GM12878 (cell line): ENCODE data around the gene MXRA8. TPM values are rescaled to one million over a fixed set of nuclear protein-coding genes. Genes with fewer than 3 reads are reported as not detected.

ENCODE experiments used
- BACH1 ChIP-seq: fragments of 450-650 bp; IDR thresholded peaks from 2 replicates; pipeline ENCODE4 v1.6.1; 2017; ENCODE audit warnings: mild to moderate bottlenecking, borderline replicate concordance
- BMI1 ChIP-seq: fragments of 450-650 bp; IDR thresholded peaks from 2 replicates; pipeline ENCODE4 v1.6.1; 2016; ENCODE audit warnings: mild to moderate bottlenecking, moderate library complexity, borderline replicate concordance
- CREB1 ChIP-seq: IDR thresholded peaks from 2 replicates; pipeline ENCODE4 v1.6.1; 2012; ENCODE audit warnings: low read depth, mild to moderate bottlenecking, inconsistent platforms
- DPF2 ChIP-seq: fragments of 450-650 bp; IDR thresholded peaks from 2 replicates; pipeline ENCODE4 v1.6.1; 2017; ENCODE audit warnings: mild to moderate bottlenecking
- EP300 ChIP-seq, 2 experiments: fragments of 150-350 bp in 1 of 2; IDR thresholded peaks; 2 replicates each; pipeline ENCODE4 v1.6.1; 2011 to 2012; ENCODE audit warnings: low read depth in 2 of 2, low read length in 2 of 2, borderline replicate concordance in 1 of 2, improper control_type of control experiment in 1 of 2, inconsistent platforms in 1 of 2; ENCODE audit not compliant: control insufficient read depth in 1 of 2
- GABPA ChIP-seq: IDR thresholded peaks from 2 replicates; pipeline ENCODE4 v1.6.1; 2014; ENCODE audit warnings: antibody characterized with exemption, low read depth, mild to moderate bottlenecking, inconsistent platforms
- IRF5 ChIP-seq: fragments of 450-650 bp; IDR thresholded peaks from 2 replicates; pipeline ENCODE4 v1.6.1; 2017; ENCODE audit warnings: borderline replicate concordance
- KAT2A ChIP-seq: conservative IDR thresholded peaks from 2 replicates; pipeline ENCODE4 v1.6.1; 2011; ENCODE audit warnings: low read depth, low read length; ENCODE audit not compliant: control insufficient read depth
- NRF1 ChIP-seq: conservative IDR thresholded peaks from 2 replicates; pipeline ENCODE4 v1.6.1; 2011; ENCODE audit warnings: mild to moderate bottlenecking, low read depth, low read length, improper control_type of control experiment
- RAD51 ChIP-seq: fragments of 450-650 bp; IDR thresholded peaks from 2 replicates; pipeline ENCODE4 v1.6.1; 2016; ENCODE audit warnings: moderate library complexity, mild to moderate bottlenecking, inconsistent platforms
- SMC3 ChIP-seq: IDR thresholded peaks from 2 replicates; pipeline ENCODE4 v1.6.1; 2011; ENCODE audit warnings: low read length, improper control_type of control experiment, borderline replicate concordance
- SPI1 ChIP-seq: IDR thresholded peaks from 2 replicates; pipeline ENCODE4 v1.6.1; 2011; ENCODE audit warnings: low read depth, mild to moderate bottlenecking, low read length, moderate library complexity, borderline replicate concordance; ENCODE audit not compliant: insufficient read depth
- USF1 ChIP-seq: IDR thresholded peaks from 2 replicates; pipeline ENCODE4 v1.6.1; 2011; ENCODE audit warnings: borderline replicate concordance, low read depth, mild to moderate bottlenecking, moderate library complexity, mixed read lengths, low read length; ENCODE audit not compliant: insufficient read depth; ENCODE audit errors: extremely low read length
- ZNF207 ChIP-seq: fragments of 450-650 bp; IDR thresholded peaks from 2 replicates; pipeline ENCODE4 v1.6.1; 2014; ENCODE audit warnings: antibody characterized with exemption, mild to moderate bottlenecking, borderline replicate concordance
- polyA plus RNA-seq, 11 experiments: library from polyadenylated mRNA; depleted of rRNA in 4 of 11; unstranded in 6 of 11; stranded (reverse) in 5 of 11; fragments of >200 nt; fragmentation: Nextera tagmentation in 4 of 11; fragmentation: Illumina TruSeq in 1 of 11; extraction: Ambion mirVana in 4 of 11; extraction: Trizol in 1 of 11; gene quantifications; 1 replicate in 1 of 11; 2 replicates in 10 of 11; pipeline versions ENCODE4 v1.2.1 to v1.2.3, GENCODE V29; 2011 to 2016; ENCODE audit warnings: inconsistent platforms in 2 of 11, missing spikeins in 2 of 11, low read depth in 1 of 11
- total RNA-seq, 4 experiments: library from RNA; depleted of rRNA in 3 of 4; stranded (reverse); fragments of >200 nt in 3 of 4; fragmentation: Illumina TruSeq in 1 of 4; extraction: Trizol in 1 of 4; gene quantifications; 2 replicates each; pipeline versions ENCODE4 v1.2.1 to v1.2.3, GENCODE V29; 2013 to 2021
- TF ChIP-seq, protein P1 (sequence below): fragments of 450-650 bp; IDR thresholded peaks from 2 replicates; pipeline ENCODE4 v1.6.1; 2018; ENCODE audit warnings: mild to moderate bottlenecking, low read depth, moderate library complexity; ENCODE audit not compliant: partially characterized antibody
- TF ChIP-seq, protein P2 (sequence below): IDR thresholded peaks from 2 replicates; pipeline ENCODE4 v1.6.1; 2012; ENCODE audit warnings: low read depth, low read length, improper control_type of control experiment
- TF ChIP-seq, protein P3 (sequence below): IDR thresholded peaks from 2 replicates; pipeline ENCODE4 v1.6.1; 2011; ENCODE audit warnings: borderline replicate concordance, low read depth, mild to moderate bottlenecking, moderate library complexity, low read length; ENCODE audit not compliant: insufficient read depth, poor library complexity, severe bottlenecking
- TF ChIP-seq, protein P4 (sequence below): fragments of 450-650 bp; formaldehyde crosslinking; IDR thresholded peaks from 2 replicates; pipeline ENCODE4 v1.4.0; 2020; ENCODE audit warnings: mild to moderate bottlenecking, moderate library complexity

MXRA8 gene
- total and polyA plus RNA-seq, 10 of the 15 experiments (the other 5 are each of a cell fraction or from before 2014, with no cell fraction given), result 0.11 to 0.54 (median 0.21) TPM; not detected in 6

DNA sequence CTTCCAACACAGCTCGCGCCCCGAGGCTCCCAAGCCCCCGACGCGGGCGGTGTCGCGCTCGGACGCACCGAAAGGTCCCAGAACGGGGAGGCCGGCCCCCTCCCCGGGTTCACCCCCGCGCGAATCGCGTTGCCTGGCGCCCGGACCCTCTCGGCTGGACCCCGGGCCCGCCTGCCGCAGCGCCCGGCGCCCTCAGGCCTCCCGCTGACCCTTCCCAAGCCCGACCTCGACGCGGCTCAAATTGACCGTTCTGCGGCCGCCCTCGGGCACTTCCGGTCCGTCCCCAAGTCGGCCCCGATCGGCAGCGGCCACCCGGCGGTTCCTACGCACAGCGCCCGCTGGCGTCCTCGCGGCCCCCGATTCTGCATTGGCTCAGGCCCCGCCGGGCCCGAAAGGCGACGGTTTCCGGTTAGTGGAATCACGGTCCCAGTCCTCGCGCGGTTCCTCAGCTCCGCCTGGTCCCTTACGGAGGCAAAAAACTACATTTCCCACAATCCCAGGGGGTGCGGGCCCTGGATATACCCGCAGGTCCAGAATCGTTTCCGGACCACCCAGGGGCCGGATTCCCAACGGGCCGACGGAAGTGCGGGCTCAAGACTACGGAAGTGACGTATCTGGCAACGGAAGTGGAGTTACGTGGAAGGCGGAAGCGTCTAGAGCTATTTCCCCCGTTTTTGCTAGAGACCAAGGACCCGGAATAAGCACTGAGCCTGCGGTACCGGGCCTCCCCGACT, 16.7 kb upstream of the MXRA8 start, which contains the start of gene AURKAIP1 (continued):
- TF ChIP-seq IRF5, result peak; percentile 77
- TF ChIP-seq DPF2, result peak; percentile 81
- no peak for TF ChIP-seq NRF1
- TF ChIP-seq SMC3, result no peak
- no peak for TF ChIP-seq KAT2A
- TF ChIP-seq GABPA, result peak; percentile 97
- peak; percentile 71 for TF ChIP-seq SPI1
- TF ChIP-seq, protein P1, sequence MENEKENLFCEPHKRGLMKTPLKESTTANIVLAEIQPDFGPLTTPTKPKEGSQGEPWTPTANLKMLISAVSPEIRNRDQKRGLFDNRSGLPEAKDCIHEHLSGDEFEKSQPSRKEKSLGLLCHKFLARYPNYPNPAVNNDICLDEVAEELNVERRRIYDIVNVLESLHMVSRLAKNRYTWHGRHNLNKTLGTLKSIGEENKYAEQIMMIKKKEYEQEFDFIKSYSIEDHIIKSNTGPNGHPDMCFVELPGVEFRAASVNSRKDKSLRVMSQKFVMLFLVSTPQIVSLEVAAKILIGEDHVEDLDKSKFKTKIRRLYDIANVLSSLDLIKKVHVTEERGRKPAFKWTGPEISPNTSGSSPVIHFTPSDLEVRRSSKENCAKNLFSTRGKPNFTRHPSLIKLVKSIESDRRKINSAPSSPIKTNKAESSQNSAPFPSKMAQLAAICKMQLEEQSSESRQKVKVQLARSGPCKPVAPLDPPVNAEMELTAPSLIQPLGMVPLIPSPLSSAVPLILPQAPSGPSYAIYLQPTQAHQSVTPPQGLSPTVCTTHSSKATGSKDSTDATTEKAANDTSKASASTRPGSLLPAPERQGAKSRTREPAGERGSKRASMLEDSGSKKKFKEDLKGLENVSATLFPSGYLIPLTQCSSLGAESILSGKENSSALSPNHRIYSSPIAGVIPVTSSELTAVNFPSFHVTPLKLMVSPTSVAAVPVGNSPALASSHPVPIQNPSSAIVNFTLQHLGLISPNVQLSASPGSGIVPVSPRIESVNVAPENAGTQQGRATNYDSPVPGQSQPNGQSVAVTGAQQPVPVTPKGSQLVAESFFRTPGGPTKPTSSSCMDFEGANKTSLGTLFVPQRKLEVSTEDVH, result peak; percentile 97
- TF ChIP-seq USF1, result peak; percentile 17
- peak; percentile 100 for TF ChIP-seq ZNF207
- peak; percentile 94 for TF ChIP-seq CREB1
- peak; percentile 83 for TF ChIP-seq BACH1
- peak in 1 of 2 experiments; percentile 32; a peak in 1 of 4 replicates for TF ChIP-seq EP300 (IDR thresholded peaks at IDR 0.05; ENCODE audit: borderline replicate concordance in 1 of 2, control insufficient read depth in 1 of 2, low read depth in 2 of 2, low read length in 2 of 2)
- TF ChIP-seq BMI1, result no peak
- TF ChIP-seq, protein P2, sequence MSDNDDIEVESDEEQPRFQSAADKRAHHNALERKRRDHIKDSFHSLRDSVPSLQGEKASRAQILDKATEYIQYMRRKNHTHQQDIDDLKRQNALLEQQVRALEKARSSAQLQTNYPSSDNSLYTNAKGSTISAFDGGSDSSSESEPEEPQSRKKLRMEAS, result no peak
- no peak for TF ChIP-seq RAD51
- TF ChIP-seq, protein P3, sequence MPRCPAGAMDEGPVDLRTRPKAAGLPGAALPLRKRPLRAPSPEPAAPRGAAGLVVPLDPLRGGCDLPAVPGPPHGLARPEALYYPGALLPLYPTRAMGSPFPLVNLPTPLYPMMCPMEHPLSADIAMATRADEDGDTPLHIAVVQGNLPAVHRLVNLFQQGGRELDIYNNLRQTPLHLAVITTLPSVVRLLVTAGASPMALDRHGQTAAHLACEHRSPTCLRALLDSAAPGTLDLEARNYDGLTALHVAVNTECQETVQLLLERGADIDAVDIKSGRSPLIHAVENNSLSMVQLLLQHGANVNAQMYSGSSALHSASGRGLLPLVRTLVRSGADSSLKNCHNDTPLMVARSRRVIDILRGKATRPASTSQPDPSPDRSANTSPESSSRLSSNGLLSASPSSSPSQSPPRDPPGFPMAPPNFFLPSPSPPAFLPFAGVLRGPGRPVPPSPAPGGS, result no peak
- TF ChIP-seq, protein P4, sequence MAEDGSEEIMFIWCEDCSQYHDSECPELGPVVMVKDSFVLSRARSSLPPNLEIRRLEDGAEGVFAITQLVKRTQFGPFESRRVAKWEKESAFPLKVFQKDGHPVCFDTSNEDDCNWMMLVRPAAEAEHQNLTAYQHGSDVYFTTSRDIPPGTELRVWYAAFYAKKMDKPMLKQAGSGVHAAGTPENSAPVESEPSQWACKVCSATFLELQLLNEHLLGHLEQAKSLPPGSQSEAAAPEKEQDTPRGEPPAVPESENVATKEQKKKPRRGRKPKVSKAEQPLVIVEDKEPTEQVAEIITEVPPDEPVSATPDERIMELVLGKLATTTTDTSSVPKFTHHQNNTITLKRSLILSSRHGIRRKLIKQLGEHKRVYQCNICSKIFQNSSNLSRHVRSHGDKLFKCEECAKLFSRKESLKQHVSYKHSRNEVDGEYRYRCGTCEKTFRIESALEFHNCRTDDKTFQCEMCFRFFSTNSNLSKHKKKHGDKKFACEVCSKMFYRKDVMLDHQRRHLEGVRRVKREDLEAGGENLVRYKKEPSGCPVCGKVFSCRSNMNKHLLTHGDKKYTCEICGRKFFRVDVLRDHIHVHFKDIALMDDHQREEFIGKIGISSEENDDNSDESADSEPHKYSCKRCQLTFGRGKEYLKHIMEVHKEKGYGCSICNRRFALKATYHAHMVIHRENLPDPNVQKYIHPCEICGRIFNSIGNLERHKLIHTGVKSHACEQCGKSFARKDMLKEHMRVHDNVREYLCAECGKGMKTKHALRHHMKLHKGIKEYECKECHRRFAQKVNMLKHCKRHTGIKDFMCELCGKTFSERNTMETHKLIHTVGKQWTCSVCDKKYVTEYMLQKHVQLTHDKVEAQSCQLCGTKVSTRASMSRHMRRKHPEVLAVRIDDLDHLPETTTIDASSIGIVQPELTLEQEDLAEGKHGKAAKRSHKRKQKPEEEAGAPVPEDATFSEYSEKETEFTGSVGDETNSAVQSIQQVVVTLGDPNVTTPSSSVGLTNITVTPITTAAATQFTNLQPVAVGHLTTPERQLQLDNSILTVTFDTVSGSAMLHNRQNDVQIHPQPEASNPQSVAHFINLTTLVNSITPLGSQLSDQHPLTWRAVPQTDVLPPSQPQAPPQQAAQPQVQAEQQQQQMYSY, result no peak
